T-helper 9 cell (primary cell): ENCODE results near the gene GNAZ.
"Not testable (repeated sequence)": the region's sequence is repeated elsewhere in the genome, so short reads cannot be mapped to it uniquely, and the experiment has no call there.

Experiments
- DNase-seq: peaks from one replicate; pipeline ENCODE4 v3.0.0-alpha.2; 2020

The GNAZ gene

GRCh38 chr22:23122216-23122957, 52.1 kb downstream of the GNAZ start:
- DNase-seq = no peak

GRCh38 chr22:23122992-23123803, 52.9 kb downstream of the GNAZ start:
- DNase-seq = no peak

GRCh38 chr22:23123804-23124254, 53.5 kb downstream of the GNAZ start:
- DNase-seq = no peak

GRCh38 chr22:23124611-23125511, 54.5 kb downstream of the GNAZ start:
- DNase-seq = no peak

GRCh38 chr22:23125512-23126103, 55.3 kb downstream of the GNAZ start:
- DNase-seq = no peak

GRCh38 chr22:23126165-23127054, 56.1 kb downstream of the GNAZ start:
- DNase-seq = no peak

- DNase-seq = no peak
Measured at GRCh38 chr22:23127055-23127756, 56.9 kb downstream of the GNAZ start.

- DNase-seq = no peak
Measured at GRCh38 chr22:23127788-23128187, 57.5 kb downstream of the GNAZ start.

- peak; percentile 72 for DNase-seq
Measured at GRCh38 chr22:23128269-23129108, 58.2 kb downstream of the GNAZ start.

- DNase-seq = no peak
Measured at GRCh38 chr22:23129149-23129548, 58.8 kb downstream of the GNAZ start.

- DNase-seq = no peak
Measured at GRCh38 chr22:23130697-23131096, 60.4 kb downstream of the GNAZ start.

GRCh38 chr22:23131931-23132330, 61.6 kb downstream of the GNAZ start:
- no peak for DNase-seq

- no peak for DNase-seq
Measured at GRCh38 chr22:23132376-23133091, 62.2 kb downstream of the GNAZ start.

GRCh38 chr22:23133922-23134321, 63.6 kb downstream of the GNAZ start:
- no peak for DNase-seq

- not testable (repeated sequence) for DNase-seq
Measured at GRCh38 chr22:23136991-23137390, 66.7 kb downstream of the GNAZ start.

GRCh38 chr22:23137468-23137867, 67.1 kb downstream of the GNAZ start:
- DNase-seq = no peak

GRCh38 chr22:23137905-23138561, 67.7 kb downstream of the GNAZ start:
- DNase-seq = peak; percentile 27

GRCh38 chr22:23138584-23139435, 68.5 kb downstream of the GNAZ start:
- DNase-seq = no peak
